ENCODE results near the gene PAX5.

The PAX5 gene

DNA sequence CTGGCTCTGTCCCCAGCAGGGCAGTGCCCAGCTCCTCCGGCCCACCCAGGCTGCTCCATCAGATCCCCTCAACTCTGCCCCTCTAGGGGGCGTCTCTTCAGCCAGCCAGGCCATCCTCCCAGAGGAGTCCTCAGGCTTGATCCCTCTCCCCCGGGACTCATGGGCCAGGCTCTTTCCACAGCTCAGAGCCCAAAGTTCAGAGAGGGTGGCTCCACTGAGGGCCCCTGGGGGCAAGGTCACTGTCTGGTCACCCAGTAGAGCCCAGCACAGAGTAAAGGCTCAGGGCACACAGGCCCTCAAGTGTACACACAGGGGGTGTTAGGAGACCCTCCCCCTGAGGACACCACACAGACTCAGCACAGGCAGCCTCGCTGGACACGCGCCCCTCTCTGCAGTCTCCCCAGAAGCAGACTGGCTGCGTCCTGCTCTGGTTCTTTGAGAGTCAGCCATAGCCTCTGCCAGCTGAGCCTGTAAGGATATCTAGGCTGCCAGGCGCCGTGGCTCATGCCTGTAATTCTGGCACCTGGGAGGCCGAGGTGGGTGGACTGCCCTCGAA lies 64.8 kb downstream of the PAX5 start:
- no peak for TF ChIP-seq SIN3A (IDR thresholded peaks at IDR 0.05; ENCODE audit: borderline replicate concordance, insufficient read depth, low read length)
- TF ChIP-seq, protein P1, sequence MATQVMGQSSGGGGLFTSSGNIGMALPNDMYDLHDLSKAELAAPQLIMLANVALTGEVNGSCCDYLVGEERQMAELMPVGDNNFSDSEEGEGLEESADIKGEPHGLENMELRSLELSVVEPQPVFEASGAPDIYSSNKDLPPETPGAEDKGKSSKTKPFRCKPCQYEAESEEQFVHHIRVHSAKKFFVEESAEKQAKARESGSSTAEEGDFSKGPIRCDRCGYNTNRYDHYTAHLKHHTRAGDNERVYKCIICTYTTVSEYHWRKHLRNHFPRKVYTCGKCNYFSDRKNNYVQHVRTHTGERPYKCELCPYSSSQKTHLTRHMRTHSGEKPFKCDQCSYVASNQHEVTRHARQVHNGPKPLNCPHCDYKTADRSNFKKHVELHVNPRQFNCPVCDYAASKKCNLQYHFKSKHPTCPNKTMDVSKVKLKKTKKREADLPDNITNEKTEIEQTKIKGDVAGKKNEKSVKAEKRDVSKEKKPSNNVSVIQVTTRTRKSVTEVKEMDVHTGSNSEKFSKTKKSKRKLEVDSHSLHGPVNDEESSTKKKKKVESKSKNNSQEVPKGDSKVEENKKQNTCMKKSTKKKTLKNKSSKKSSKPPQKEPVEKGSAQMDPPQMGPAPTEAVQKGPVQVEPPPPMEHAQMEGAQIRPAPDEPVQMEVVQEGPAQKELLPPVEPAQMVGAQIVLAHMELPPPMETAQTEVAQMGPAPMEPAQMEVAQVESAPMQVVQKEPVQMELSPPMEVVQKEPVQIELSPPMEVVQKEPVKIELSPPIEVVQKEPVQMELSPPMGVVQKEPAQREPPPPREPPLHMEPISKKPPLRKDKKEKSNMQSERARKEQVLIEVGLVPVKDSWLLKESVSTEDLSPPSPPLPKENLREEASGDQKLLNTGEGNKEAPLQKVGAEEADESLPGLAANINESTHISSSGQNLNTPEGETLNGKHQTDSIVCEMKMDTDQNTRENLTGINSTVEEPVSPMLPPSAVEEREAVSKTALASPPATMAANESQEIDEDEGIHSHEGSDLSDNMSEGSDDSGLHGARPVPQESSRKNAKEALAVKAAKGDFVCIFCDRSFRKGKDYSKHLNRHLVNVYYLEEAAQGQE (IDR thresholded peaks at IDR 0.05; ENCODE audit: insufficient read depth in 1 of 2, low read depth in 2 of 2, low read length in 2 of 2): no peak
- no peak for TF ChIP-seq FOXP2 (optimal IDR thresholded peaks at IDR 0.05; ENCODE audit: borderline replicate concordance, extremely low read depth, extremely low read length, insufficient read depth)
- TF ChIP-seq POLR2AphosphoS5 (IDR thresholded peaks at IDR 0.05; ENCODE audit: low read depth, low read length): no peak
- TF ChIP-seq TAF1 (IDR thresholded peaks at IDR 0.05; ENCODE audit: borderline replicate concordance, insufficient read depth, low read length): no peak

DNA sequence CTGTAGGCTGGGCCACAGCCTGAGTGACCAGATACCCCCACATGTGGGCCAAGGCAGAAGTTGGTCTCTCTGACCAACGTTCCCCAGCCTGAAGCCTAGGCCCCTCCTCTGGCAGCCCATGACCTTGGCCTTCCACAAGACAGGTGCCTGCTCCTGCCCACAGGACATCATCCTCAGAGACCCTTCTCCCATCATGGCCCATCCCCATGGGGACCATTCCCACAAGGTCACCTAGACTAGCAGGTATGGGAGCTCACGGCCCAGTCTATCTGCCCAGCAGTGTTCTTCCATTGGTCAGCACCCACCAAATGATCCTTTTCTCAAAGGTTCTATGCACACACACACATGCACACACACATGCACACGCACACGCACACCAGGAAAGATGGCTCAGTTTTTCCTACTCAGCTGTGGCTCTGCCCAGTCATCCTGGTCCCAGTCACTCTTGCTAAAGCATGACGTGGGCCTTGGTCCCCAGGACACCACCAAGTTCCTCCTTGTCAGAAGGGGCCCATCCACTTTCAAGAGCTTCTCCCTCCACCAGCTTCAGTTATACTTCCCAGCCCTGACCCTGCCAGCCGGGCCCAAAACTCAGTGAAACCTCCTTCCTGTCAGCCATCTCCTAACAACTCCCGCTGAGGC lies 65.4 kb downstream of the PAX5 start:
- TF ChIP-seq, protein P1 (IDR thresholded peaks at IDR 0.05; ENCODE audit: insufficient read depth in 1 of 2, low read depth in 2 of 2, low read length in 2 of 2): no peak
- TF ChIP-seq POLR2AphosphoS5 (IDR thresholded peaks at IDR 0.05; ENCODE audit: low read depth, low read length): no peak
- no peak for TF ChIP-seq SIN3A (IDR thresholded peaks at IDR 0.05; ENCODE audit: borderline replicate concordance, insufficient read depth, low read length)
- TF ChIP-seq TAF1 (IDR thresholded peaks at IDR 0.05; ENCODE audit: borderline replicate concordance, insufficient read depth, low read length): no peak
- TF ChIP-seq FOXP2 (optimal IDR thresholded peaks at IDR 0.05; ENCODE audit: borderline replicate concordance, extremely low read depth, extremely low read length, insufficient read depth): no peak

DNA sequence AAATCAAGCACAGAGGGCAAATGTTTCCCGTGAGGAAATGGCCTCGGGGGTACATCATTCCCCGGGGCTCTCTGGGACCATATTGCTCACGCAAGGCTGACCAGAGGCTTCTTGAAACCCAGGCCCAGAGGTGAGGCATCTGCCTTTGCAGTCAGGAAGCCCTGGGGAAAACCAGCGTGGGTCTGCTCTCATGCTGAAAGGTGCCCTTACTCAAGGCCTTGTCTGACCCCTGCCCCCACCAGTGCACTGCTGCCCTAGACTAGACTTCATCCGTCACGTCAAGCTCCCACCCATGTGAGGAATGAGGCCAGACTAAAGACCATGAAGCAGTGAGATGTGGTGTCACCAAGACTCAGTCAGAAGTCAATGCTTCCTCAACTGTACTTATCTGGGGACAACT lies 66.1 kb downstream of the PAX5 start:
- TF ChIP-seq, protein P1 (IDR thresholded peaks at IDR 0.05; ENCODE audit: insufficient read depth in 1 of 2, low read depth in 2 of 2, low read length in 2 of 2): no peak
- TF ChIP-seq FOXP2 (optimal IDR thresholded peaks at IDR 0.05; ENCODE audit: borderline replicate concordance, extremely low read depth, extremely low read length, insufficient read depth) (no peak), POLR2AphosphoS5 (IDR thresholded peaks at IDR 0.05; ENCODE audit: low read depth, low read length) (no peak), TAF1 (IDR thresholded peaks at IDR 0.05; ENCODE audit: borderline replicate concordance, insufficient read depth, low read length) (no peak), SIN3A (IDR thresholded peaks at IDR 0.05; ENCODE audit: borderline replicate concordance, insufficient read depth, low read length) (no peak)

DNA sequence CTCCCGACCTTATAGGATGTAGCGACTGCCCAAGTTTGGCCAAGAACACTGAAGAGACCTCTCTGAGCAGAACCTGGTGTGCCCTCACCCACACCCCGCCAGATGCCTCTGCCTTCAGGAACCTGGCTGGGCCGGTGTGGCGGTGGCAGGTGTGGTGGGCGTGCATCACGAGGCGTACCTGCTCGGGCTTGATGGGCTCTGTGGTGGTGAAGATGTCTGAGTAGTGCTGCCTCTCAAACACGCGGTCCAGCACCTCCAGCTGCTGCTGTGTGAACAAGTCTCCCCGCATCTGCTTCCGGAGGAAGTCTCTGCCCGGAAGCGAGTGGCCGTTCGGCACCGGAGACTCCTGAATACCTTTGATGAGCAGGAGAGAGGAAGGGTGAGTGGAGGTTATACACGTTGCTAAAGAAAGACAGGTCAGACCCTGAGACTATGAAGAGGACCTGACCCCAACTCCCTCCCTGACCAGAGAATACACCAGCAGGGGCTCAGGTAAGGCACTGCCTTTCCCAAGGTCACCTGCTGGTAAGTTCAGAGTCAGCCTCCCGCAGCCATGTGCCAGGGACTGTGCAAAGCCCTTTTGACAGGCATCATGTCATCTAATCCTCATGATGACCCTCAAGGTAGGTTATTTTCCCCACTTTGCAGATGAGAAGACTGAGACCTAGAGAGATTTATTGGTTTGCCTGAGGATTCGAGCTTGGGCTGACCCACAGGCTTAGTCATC lies 67.5 kb downstream of the PAX5 start:
- TF ChIP-seq, protein P1 (IDR thresholded peaks at IDR 0.05; ENCODE audit: insufficient read depth in 1 of 2, low read depth in 2 of 2, low read length in 2 of 2): no peak
- TF ChIP-seq POLR2AphosphoS5 (IDR thresholded peaks at IDR 0.05; ENCODE audit: low read depth, low read length) (no peak), FOXP2 (optimal IDR thresholded peaks at IDR 0.05; ENCODE audit: borderline replicate concordance, extremely low read depth, extremely low read length, insufficient read depth) (no peak), SIN3A (IDR thresholded peaks at IDR 0.05; ENCODE audit: borderline replicate concordance, insufficient read depth, low read length) (no peak), TAF1 (IDR thresholded peaks at IDR 0.05; ENCODE audit: borderline replicate concordance, insufficient read depth, low read length) (no peak)

All from PFSK-1 (cell line).